Esophagus squamous epithelium (tissue), 4 donors: Measurements from ENCODE around the gene GIMAP6.

Experiments
- POLR2A ChIP-seq, 4 donors: fragments of 450-650 bp; IDR thresholded peaks; one replicate each; pipeline ENCODE4 v1.6.1; 2017; ENCODE audit warnings: antibody characterized with exemption in 4 of 4, mild to moderate bottlenecking in 4 of 4, moderate library complexity in 3 of 4
- TF ChIP-seq, protein P1 (sequence below), 6 experiments: fragments of 450-650 bp in 4 of 6; fragments of 200-600 bp in 2 of 6; sonication (generic) in 2 of 6; IDR thresholded peaks; one replicate each; pipeline ENCODE4 v1.5.1; 2016 to 2019; ENCODE audit warnings: antibody characterized with exemption in 6 of 6, mild to moderate bottlenecking in 4 of 6, moderate library complexity in 4 of 6

DNA sequence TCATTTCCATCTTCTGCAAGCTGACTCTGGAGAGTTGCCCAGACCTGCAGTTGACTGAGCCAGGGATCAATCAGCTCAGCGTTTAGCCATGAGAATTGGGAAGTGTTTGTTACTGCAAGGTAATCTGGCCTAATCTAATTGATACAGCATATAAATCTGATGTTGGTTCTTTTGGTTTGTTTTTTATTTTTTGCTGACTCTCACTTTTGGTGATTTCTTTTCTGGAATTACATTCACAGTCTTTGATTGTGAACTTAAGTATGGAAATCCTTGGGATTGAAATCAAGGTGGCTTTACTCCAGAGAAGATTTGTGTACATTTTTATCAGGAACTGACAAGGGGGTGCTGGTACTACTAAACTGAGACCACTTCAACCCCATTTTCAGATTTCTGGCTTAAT is 1.7 kb upstream of the GIMAP6 start:
- TF ChIP-seq, protein P1, sequence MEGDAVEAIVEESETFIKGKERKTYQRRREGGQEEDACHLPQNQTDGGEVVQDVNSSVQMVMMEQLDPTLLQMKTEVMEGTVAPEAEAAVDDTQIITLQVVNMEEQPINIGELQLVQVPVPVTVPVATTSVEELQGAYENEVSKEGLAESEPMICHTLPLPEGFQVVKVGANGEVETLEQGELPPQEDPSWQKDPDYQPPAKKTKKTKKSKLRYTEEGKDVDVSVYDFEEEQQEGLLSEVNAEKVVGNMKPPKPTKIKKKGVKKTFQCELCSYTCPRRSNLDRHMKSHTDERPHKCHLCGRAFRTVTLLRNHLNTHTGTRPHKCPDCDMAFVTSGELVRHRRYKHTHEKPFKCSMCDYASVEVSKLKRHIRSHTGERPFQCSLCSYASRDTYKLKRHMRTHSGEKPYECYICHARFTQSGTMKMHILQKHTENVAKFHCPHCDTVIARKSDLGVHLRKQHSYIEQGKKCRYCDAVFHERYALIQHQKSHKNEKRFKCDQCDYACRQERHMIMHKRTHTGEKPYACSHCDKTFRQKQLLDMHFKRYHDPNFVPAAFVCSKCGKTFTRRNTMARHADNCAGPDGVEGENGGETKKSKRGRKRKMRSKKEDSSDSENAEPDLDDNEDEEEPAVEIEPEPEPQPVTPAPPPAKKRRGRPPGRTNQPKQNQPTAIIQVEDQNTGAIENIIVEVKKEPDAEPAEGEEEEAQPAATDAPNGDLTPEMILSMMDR (IDR thresholded peaks at IDR 0.05) = no peak
- no peak for TF ChIP-seq POLR2A (IDR thresholded peaks at IDR 0.05)
